Fibroblast of pulmonary artery (primary cell): Measurements from ENCODE around the gene GDF10.

ENCODE experiments used
- DNase-seq: peaks from one replicate; pipeline ENCODE4 v3.0.0-alpha.2; 2010; ENCODE audit warnings: low read depth
- H3K4me3 ChIP-seq: replicated peaks from 2 replicates; pipeline ENCODE4 v1.5.1; 2011; ENCODE audit warnings: low read depth, mild to moderate bottlenecking, control low read depth, low read length, moderate library complexity
- CTCF ChIP-seq: IDR thresholded peaks from 2 replicates; pipeline ENCODE4 v1.5.1; 2011; ENCODE audit warnings: mild to moderate bottlenecking, control low read depth, low read length, inconsistent platforms; ENCODE audit errors: missing control alignments

Gene GDF10

GRCh38 chr10:47286116-47286505 is 13.9 kb upstream of the GDF10 start:
- TF ChIP-seq CTCF, result no peak
- DNase-seq, result no peak
- no peak overlapping the region for H3K4me3 ChIP-seq

- no peak for TF ChIP-seq CTCF
- DNase-seq, result no peak
- H3K4me3 ChIP-seq, result no peak overlapping the region
Measured at GRCh38 chr10:47286591-47287315, 13.2 kb upstream of the GDF10 start.

- H3K4me3 ChIP-seq, result no peak overlapping the region
- no peak for DNase-seq
- no peak for TF ChIP-seq CTCF
Measured at GRCh38 chr10:47287365-47287802, 12.6 kb upstream of the GDF10 start.

- no peak for DNase-seq
- no peak for TF ChIP-seq CTCF
- H3K4me3 ChIP-seq, result no peak overlapping the region
Measured at GRCh38 chr10:47287805-47288204, 12.2 kb upstream of the GDF10 start.

- no peak for DNase-seq
- TF ChIP-seq CTCF, result no peak
- no peak overlapping the region for H3K4me3 ChIP-seq
Measured at GRCh38 chr10:47288236-47288635, 11.8 kb upstream of the GDF10 start.

GRCh38 chr10:47288916-47289495 is 11.0 kb upstream of the GDF10 start:
- H3K4me3 ChIP-seq, result no peak overlapping the region
- TF ChIP-seq CTCF, result no peak
- DNase-seq, result no peak

GRCh38 chr10:47289921-47290320 is 10.1 kb upstream of the GDF10 start:
- no peak for TF ChIP-seq CTCF
- H3K4me3 ChIP-seq, result no peak overlapping the region
- no peak for DNase-seq
